HepG2 (cell line): ENCODE results near the gene ATIC. TPM values are rescaled to one million over a fixed set of nuclear protein-coding genes. Genes with fewer than 3 reads are reported as not detected.

Experiments
- HMGXB4 ChIP-seq, 2 experiments: sonication (generic) in 1 of 2; formaldehyde crosslinking in 1 of 2; IDR thresholded peaks; 2 replicates each; pipeline versions ENCODE4 v1.4.0 to v1.6.1; 2018 to 2020; ENCODE audit warnings: missing genetic modification reagents in 2 of 2, borderline replicate concordance in 1 of 2, low read depth in 1 of 2, mild to moderate bottlenecking in 1 of 2, missing biosample characterization in 1 of 2
- NFKB2 ChIP-seq: sonication (generic); formaldehyde crosslinking; IDR thresholded peaks from 2 replicates; pipeline ENCODE4 v1.4.0; 2020; ENCODE audit warnings: missing genetic modification reagents, borderline replicate concordance
- NR2C2 ChIP-seq: sonication (generic); formaldehyde crosslinking; IDR thresholded peaks from 2 replicates; pipeline ENCODE4 v1.4.0; 2020; ENCODE audit warnings: missing genetic modification reagents, mild to moderate bottlenecking, moderate library complexity, borderline replicate concordance
- RBM22 ChIP-seq: fragments of 200-400 bp; formaldehyde crosslinking; optimal IDR thresholded peaks from 2 replicates; pipeline ENCODE3; 2017; ENCODE audit warnings: mild to moderate bottlenecking, low read length, moderate library complexity
- SAP130 ChIP-seq: IDR thresholded peaks from 2 replicates; pipeline ENCODE4 v1.6.1; 2016; ENCODE audit warnings: low read depth
- SNAI1 ChIP-seq: sonication (generic); formaldehyde crosslinking; IDR thresholded peaks from 2 replicates; pipeline ENCODE4 v1.5.0; 2020; ENCODE audit warnings: mild to moderate bottlenecking, missing genetic modification reagents, borderline replicate concordance
- TBL1XR1 ChIP-seq: fragments of 150-350 bp; IDR thresholded peaks from 2 replicates; pipeline ENCODE4 v1.6.1; 2014; ENCODE audit warnings: borderline replicate concordance, low read length; ENCODE audit not compliant: partially characterized antibody
- TBP ChIP-seq: sonication (generic); formaldehyde crosslinking; IDR thresholded peaks from 2 replicates; pipeline ENCODE4 v1.5.0; 2020; ENCODE audit warnings: missing genetic modification reagents
- THAP7 ChIP-seq: sonication (generic); formaldehyde crosslinking; IDR thresholded peaks from 2 replicates; pipeline ENCODE4 v1.8.1; 2023; ENCODE audit warnings: mild to moderate bottlenecking, missing genetic modification reagents
- TMF1 ChIP-seq: sonication (generic); formaldehyde crosslinking; IDR thresholded peaks from 2 replicates; pipeline ENCODE4 v1.8.1; 2022; ENCODE audit warnings: low read depth, missing genetic modification reagents
- ZBTB42 ChIP-seq: sonication (generic); formaldehyde crosslinking; IDR thresholded peaks from 2 replicates; pipeline ENCODE4 v1.5.0; 2020; ENCODE audit warnings: mild to moderate bottlenecking, missing genetic modification reagents
- ZNF225 ChIP-seq: sonication (generic); formaldehyde crosslinking; IDR thresholded peaks from 2 replicates; pipeline ENCODE4 v1.4.0; 2020; ENCODE audit warnings: mild to moderate bottlenecking, missing genetic modification reagents
- ZNF296 ChIP-seq: sonication (generic); formaldehyde crosslinking; conservative IDR thresholded peaks from 2 replicates; pipeline ENCODE4 v1.5.0; 2020; ENCODE audit warnings: mild to moderate bottlenecking, missing genetic modification reagents
- ZNF614 ChIP-seq: IDR thresholded peaks from 2 replicates; pipeline ENCODE4 v1.6.1; 2018; ENCODE audit warnings: missing biosample characterization, missing genetic modification reagents, inconsistent platforms, borderline replicate concordance
- polyA plus RNA-seq, 8 experiments: library from polyadenylated mRNA; depleted of rRNA in 3 of 8; stranded (reverse) in 7 of 8; unstranded in 1 of 8; fragments of >200 nt; fragmentation: Illumina TruSeq in 4 of 8; extraction: Trizol in 4 of 8; gene quantifications; 2 replicates each; pipeline versions ENCODE4 v1.2.1 to v1.2.3, GENCODE V29; 2011 to 2016; ENCODE audit warnings: low read depth in 4 of 8, missing spikeins in 1 of 8, mixed read lengths in 1 of 8; ENCODE audit not compliant: insufficient read depth in 1 of 8
- total RNA-seq, 5 experiments: library from RNA; depleted of rRNA; stranded (reverse); fragments of >200 nt; fragmentation: Illumina TruSeq; extraction: Trizol; gene quantifications; 2 replicates each; pipeline ENCODE4 v1.2.3, GENCODE V29; 2016; ENCODE audit warnings: low read depth in 1 of 5
- TF ChIP-seq, protein P1 (sequence below): IDR thresholded peaks from 2 replicates; pipeline ENCODE4 v1.6.1; 2016; ENCODE audit warnings: low read depth, missing genetic modification reagents, missing compliant biosample characterization

ATIC gene
- total and polyA plus RNA-seq, 2 of the 13 experiments (the other 11 are each of a cell fraction or from before 2014, with no cell fraction given): 89.8 to 146 TPM

DNA sequence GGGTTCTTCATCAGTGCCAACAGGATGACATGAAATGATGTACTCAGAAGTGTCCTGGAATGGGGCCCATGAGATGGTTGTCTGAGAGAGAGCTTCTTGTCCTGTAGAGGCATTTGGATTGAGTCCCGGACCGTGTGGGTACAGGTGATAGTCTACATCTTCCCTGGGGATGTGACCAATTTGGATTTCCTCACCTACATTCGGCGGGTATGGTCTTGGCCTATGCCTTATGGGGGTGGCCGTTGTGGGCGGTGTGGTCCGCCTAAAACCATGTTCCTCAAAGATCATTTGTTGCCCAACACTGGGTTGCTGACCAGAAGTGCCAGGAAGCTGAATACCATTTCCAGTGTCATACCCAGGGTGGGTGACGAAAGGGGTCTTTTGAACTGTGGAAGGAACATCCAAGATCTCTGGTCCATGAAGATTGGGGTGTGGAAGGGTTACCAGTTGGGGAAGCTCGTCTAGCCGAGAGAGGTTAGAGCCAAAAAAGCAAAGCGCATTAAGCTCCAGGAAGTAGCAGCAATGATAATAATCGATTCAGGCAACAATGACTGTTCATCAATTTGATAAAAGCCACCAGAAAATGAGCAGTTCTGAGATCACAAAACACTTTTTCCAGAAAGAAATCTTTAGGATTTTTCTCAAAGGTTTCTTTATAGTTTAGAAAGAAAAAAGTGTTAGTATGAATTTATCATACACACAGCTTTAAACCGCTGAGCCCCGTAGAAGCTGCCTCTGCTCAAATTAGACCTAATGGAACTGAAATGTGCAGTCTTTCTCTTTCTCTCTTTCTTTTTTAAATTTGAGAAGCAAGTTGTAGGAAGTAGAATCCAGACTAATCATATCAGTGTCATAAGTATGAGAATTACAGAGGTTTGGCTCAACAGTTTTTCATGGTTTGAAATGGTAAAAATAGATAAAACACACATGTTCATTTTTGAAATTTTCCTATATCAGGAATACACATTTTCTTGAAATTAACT lies 60.3 kb downstream of the ATIC start (continued):
- TF ChIP-seq ZNF296 (CRISPR knock-in tag) (no peak), ZBTB42 (CRISPR knock-in tag) (no peak), RBM22 (peak; percentile 99), ZNF225 (CRISPR knock-in tag) (no peak), TBP (CRISPR knock-in tag) (no peak), THAP7 (CRISPR knock-in tag) (0 out of 2 replicates have a peak, but pooled peaks have one; percentile 33), ZNF614 (CRISPR knock-in tag) (no peak), TMF1 (CRISPR knock-in tag) (no peak), TBL1XR1 (no peak), SNAI1 (CRISPR knock-in tag) (no peak), NR2C2 (CRISPR knock-in tag) (no peak), SAP130 (CRISPR knock-in tag) (no peak), NFKB2 (CRISPR knock-in tag) (0 out of 2 replicates have a peak, but pooled peaks have one; percentile 22), HMGXB4 (CRISPR knock-in tag; IDR thresholded peaks at IDR 0.05; ENCODE audit: borderline replicate concordance in 1 of 2, low read depth in 1 of 2) (no peak)
- TF ChIP-seq, protein P1, sequence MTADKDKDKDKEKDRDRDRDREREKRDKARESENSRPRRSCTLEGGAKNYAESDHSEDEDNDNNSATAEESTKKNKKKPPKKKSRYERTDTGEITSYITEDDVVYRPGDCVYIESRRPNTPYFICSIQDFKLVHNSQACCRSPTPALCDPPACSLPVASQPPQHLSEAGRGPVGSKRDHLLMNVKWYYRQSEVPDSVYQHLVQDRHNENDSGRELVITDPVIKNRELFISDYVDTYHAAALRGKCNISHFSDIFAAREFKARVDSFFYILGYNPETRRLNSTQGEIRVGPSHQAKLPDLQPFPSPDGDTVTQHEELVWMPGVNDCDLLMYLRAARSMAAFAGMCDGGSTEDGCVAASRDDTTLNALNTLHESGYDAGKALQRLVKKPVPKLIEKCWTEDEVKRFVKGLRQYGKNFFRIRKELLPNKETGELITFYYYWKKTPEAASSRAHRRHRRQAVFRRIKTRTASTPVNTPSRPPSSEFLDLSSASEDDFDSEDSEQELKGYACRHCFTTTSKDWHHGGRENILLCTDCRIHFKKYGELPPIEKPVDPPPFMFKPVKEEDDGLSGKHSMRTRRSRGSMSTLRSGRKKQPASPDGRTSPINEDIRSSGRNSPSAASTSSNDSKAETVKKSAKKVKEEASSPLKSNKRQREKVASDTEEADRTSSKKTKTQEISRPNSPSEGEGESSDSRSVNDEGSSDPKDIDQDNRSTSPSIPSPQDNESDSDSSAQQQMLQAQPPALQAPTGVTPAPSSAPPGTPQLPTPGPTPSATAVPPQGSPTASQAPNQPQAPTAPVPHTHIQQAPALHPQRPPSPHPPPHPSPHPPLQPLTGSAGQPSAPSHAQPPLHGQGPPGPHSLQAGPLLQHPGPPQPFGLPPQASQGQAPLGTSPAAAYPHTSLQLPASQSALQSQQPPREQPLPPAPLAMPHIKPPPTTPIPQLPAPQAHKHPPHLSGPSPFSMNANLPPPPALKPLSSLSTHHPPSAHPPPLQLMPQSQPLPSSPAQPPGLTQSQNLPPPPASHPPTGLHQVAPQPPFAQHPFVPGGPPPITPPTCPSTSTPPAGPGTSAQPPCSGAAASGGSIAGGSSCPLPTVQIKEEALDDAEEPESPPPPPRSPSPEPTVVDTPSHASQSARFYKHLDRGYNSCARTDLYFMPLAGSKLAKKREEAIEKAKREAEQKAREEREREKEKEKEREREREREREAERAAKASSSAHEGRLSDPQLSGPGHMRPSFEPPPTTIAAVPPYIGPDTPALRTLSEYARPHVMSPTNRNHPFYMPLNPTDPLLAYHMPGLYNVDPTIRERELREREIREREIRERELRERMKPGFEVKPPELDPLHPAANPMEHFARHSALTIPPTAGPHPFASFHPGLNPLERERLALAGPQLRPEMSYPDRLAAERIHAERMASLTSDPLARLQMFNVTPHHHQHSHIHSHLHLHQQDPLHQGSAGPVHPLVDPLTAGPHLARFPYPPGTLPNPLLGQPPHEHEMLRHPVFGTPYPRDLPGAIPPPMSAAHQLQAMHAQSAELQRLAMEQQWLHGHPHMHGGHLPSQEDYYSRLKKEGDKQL: no peak
